Activated CD4-positive, alpha-beta T cell treated with anti-CD3 and anti-CD28 coated beads for 48 hours (primary cell): ENCODE results near the gene CHERP.
"Not testable (repeated sequence)": the region's sequence is repeated elsewhere in the genome, so short reads cannot be mapped to it uniquely, and the experiment has no call there.

Experiments
- DNase-seq: peaks from one replicate; pipeline ENCODE4 v3.0.0-alpha.2; 2020

CHERP gene

DNA sequence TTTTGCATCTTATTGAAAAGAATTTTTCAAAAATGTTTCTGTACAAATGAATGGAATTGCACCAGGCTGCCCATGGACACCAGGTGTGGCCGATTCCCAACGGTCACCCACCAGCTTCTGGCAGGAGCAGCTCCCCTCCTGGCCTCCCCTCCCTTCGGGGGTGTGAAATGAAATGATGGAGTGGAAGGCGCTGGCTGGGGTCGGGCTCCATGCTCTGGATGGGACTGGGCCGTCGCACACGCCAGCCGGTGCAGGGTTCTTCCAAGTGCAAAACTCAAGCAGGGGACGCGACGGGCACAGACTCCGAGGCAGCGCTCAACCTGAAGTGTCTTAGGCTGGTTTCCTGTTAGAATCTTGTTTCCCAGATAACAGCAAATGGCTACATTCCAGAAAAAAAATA lies 24.2 kb downstream of the CHERP start:
- DNase-seq: no peak

DNA sequence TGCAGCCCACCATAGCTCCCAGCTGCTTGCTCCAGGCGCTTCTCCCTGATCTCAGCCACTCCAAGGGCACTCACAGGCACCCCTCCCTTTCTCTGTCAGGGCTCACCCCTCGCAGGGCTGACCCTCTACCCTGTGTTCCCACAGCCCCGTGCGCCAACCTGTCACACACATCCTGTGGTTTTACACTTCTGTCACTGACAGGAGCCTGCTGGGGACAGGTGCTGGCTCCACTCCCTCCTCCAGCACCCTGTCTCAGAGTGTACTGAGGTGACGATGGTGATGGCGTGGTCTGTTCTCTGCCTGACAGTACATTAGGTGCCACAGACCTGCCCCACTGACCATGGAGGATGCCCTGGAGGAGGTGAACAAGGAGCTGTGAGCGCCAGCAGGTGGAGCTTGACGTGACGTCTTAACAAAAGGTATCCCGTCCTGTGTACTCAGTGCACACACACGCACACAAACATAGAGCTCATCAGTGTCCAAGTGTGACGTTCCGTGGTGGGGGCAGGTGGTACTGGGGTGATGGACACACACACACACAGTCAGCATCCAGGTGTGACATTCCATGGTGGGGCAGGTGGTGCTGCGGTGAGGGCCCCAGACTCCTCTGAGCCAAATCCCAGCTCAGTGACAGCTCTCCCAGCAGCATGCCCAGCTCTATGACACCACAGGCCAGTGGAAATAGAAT lies 25.2 kb downstream of the CHERP start:
- DNase-seq: no peak

DNA sequence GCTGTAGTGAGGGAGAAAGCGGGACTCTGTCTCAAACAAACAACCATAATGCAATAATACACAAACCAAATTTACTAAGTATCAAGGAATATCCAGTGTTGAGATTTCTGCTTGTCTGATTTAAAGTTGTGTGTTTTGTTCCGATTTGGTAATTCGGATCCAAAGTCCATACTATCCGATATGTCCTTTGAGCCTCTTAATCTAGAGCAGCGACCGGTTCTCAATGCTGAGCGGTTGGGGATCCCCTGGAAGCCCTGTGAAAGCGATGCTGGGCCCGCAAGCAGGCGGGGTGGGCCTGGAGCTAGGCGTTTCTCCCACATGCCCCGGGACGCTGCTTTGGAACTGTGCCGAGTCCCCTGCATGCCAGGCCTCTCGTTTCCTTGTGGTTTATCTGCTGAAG lies 25.9 kb downstream of the CHERP start:
- no peak for DNase-seq

DNA sequence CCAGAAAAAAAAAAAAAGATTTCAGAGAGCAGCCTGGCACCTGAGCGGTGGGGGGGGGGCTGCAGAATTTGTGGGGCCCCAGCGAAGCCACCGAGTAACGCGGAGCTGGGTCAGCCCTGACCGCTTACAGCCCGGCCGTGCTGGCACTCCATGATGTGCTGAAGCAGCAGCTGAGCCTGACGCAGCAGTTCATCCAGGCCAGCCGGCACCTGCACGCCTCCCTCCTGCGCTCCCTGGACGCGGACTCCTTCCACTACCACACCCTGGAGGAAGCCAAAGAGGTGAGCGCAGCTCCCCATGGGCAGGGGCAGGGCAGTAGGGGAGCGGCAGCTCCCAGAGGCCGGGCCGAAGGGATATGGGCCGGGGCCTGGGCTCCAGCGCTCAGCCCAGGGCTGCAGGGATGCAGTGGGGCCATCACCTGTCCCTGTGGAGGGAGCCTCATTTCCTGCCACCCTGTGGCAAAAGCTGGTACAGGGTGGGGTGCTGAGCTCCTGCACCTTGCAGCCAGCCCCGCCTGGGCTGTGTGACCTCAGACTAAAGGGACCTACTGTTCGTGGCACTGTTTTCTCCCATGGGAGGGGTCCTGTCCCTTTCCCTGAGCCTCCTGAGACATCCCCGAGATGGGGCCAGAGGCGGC lies 27.7 kb downstream of the CHERP start:
- DNase-seq: no peak

DNA sequence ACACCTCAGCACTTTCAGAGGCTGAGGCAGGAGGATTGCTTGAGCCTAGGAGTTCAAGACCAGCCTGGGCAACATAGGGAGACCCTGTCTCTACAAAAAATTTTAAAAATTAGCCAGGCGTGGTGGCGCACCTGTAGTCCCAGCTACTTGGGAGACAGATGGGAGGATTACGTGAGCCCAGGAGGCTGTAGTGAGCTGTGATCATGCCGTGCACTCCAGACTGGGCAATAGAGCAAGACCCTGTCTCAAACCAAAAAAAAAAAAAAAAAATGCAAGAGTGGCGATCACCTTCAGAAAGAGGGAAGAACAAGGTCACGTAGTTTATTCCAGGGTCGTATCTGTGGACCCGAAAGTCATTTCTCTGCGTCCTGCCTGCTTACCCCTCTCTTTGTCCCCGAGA lies 29.6 kb downstream of the CHERP start:
- not testable (repeated sequence) for DNase-seq

DNA sequence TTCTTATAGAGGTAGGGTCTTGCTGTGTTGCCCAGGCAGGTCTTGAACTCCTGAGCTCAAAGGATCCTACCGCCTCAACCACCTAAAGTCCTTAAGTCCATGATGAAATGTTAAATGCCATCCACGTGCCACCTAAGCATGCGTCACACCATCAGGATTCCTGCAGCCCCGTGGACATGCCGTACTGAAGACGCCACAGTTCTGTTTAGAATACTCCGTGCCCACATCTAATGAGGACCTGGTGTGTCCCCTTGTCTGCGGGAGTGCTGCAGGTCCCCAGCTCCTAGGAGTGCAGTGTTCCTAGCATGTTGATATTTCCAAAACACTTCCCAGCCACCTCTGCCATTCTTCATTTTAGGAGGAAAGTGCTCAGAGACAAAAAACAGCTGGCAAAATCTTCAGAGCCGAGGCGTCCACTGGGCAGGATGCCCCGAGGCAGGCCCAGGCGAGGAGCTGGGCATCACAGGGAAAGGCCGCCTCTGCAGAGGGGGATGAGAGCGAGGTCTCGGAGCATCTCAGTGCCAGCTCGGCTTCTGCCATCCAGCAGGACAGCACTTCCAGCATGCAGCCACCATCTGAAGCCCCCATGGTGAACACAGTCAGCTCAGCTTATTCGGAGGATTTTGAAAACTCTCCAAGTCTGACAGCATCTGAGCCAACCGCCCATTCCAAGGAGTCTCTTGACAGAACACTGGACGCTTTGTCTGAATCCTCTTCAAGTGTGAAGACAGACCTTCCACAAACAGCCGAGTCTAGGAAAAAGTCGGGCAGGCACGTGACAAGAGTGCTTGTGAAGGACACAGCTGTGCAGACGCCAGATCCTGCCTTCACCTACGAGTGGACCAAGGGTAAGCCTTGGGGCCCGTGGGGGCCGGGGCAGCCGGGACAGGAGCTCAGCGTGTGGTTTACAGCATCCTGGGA lies 32.8 kb downstream of the CHERP start:
- no peak for DNase-seq

DNA sequence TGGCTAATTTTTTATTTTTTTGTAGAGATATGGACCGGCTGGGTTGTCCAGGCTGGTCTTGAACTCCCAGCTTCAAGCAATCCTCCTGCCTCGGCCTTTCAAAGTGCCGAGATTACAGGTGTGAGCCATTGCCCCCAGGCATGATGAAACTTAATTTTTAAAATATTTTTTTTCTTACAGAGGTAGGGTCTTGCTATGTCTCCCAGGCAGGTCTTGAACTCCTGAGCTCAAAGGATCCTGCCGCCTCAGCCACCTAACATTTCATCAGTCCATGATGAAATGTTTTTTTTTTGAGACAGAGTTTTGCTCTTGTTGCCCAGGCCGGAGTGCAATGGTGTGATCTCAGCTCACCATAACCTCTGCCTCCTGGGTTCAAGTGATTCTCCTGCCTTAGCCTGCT lies 33.7 kb downstream of the CHERP start:
- DNase-seq: no peak

DNA sequence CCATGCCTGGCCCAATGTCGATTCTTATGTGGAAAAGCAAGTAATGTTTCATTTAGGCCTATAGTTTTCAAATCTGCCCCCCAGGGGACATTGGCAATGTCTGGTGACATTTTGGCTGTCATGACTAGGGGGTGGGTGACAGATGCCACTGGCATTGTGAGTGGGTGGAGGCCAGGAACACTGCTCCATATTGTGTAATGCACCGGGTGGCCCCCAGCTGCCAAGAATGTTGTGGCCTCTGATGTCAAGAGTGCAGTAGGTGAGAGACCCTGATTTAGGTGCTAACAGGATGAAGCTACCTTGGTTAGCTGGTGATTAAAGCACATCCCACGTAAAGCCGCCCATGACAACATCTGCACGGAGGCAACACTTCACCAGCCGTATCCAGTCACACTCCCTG lies 35.3 kb downstream of the CHERP start:
- no peak for DNase-seq

DNA sequence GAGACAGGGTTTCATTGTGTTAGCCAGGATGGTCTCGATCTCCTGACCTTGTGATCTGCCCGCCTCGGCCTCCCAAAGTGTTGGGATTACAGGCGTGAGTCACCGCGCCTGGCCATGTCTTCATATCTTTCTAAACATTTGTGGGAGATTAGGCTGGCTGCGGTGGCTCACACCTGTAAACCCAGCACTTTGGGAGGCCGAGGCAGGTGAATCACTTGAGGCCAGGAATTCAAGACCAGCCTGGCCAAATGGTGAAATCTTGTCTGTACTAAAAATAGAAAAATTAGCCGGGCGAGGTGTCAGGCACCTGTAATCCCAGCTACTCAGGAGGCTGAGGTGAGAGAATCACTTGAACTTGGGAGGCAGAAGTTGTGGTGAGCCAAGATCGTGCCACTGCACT lies 36.1 kb downstream of the CHERP start:
- not testable (repeated sequence) for DNase-seq

DNA sequence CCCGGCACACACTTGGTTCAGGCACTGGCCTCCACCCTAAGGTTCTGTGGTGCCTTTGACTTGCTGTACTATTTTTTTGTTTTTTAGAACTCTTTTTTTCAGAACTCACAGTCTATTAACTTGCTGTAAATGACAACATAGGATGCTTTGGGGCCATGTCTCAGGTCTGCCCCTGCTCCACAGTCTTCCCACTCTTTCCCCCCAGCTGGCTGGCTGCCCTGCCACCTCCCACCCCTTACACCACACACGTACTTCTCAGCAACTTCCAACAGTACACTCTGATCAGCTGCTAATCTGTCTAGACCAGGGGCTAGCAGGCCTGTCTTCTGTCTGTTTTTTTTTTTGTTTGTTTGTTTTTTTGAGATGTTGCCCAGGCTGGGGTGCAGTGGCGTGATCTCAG lies 38.0 kb downstream of the CHERP start:
- no peak for DNase-seq

DNA sequence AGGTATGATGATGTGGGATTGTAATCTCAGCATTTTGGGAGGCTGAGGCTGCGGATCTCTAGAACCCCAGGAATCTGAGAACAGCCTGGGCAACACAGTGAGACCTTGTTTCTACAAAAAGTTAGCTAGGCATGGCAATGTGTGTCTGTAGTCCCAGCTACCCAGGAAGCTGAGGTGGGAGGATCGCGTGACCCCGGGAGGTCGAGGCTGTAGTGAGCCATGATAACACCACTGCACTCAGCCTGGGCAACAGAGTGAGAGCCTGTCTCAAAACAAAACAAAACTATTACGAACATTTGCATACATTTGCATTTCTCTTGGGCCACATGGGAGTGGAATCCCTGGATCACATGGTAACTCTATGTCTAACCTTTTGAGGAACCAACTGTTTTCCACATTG lies 44.4 kb downstream of the CHERP start:
- no peak for DNase-seq

DNA sequence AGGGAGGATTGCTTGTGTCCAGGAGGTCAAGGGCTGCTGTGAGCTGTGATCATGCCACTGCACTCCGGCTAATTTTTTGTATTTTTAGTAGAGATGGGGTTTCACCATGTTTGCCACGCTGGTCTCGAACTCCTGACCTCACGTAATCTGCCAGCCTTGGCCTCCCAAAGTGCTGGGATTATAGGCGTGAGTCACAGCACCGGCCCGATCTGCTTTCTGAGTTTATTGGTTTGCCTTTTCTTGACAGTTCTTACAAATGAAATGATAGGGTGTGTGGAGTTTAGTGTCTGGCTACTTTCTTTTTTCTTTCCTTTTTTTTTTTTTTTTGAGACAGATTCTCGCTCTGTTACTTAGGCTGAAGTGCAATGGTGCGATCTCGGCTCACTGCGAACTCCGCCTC lies 45.2 kb downstream of the CHERP start:
- DNase-seq: no peak

DNA sequence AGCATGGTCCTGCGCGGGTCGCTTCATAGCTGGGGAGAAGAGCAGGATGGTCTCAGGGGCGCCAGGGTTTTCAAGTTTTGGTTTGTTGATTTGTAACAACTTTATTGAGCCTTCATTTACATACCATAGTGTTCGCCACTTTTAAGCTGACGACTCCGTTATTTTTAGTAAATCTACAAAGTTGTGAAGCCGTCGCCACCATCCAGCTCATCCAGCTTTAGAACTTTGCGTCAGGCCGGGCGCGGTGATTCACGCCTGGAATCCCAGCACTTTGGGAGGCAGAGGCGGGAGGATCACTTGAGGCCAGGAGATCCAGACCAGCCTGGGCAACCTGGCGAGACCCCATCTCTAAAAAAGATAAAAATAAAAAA lies 45.6 kb downstream of the CHERP start:
- DNase-seq: no peak

DNA sequence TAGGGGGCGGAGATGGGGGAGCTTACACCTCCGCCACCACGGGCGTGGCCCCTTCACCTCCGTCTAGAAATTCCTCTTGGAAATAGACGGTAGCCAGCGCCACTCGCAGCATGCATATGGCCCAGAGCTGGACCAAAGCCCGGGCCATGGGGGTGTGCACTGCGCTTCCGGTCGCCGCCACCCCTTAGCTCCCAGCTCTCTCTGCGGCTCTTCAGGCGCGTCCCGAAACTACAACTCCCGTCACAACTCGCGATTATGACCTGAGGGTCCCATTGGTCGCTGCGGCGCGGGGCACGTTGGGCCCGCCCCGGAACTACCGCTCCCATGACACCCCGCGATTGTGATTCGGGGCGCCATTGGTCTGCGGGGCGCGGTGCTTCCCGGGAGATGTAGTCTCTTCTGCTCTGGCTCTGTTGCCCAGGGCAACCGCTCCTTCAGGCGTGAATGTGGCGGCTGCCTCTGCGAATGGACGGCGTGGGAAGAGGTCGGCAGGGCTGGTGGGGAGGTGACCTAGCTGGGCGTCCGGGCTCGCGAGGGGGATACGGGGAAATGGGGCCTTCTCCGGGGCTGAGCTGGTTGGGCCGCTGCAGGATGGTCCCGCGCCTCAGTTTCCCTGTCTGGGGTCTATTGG lies 46.1 kb downstream of the CHERP start, which contains the start of the genes C19orf44 and CALR3:
Gene C19orf44, plus strand, starts transcription at position 413 of the 631 bp plus-strand sequence. CDS start 4,399 bp downstream, outside the sequence.
Gene CALR3, minus strand, starts transcription at position 186 of the 631 bp plus-strand sequence. Its CDS starts 38 bp downstream, at position 148.
- DNase-seq: peak; percentile 98

DNA sequence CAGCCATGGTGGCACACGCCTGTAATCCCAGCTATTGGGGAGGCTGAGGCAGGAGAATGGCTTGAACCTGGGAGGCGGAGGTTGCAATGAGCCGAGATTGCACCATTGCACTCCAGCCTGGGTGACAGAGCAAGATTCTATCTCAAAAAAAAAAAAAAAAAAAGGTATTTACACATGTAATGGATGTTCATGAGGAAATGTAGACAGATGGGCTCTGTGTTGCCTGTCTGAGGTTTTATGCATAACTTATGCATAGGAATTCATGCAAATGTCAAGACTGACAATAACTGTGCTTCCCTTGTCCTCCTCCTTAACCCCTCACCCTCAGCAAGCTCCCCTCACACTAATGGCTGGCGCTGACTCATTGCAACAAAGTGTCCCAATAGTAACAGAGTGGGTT lies 55.8 kb downstream of the CHERP start:
- not testable (repeated sequence) for DNase-seq

DNA sequence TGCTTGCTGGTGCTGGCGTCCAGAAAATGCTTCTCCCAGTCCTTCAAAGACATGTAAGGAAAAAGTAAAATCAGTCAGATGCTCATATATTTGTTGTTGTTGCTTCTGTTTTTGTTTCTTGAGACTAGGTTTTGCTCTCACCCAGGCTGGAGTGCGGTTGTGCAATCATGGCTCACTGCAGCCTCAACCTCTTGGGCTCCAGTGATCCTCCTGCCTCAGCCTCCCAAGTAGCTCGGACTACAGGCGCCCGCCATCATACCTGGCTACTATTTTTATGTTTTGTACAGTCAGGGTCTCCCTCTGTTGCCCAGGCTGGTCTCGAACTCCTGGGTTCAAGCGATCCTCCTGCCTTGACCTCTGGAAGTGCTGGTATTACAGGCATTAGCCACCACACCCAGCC lies 59.5 kb downstream of the CHERP start:
- no peak for DNase-seq

DNA sequence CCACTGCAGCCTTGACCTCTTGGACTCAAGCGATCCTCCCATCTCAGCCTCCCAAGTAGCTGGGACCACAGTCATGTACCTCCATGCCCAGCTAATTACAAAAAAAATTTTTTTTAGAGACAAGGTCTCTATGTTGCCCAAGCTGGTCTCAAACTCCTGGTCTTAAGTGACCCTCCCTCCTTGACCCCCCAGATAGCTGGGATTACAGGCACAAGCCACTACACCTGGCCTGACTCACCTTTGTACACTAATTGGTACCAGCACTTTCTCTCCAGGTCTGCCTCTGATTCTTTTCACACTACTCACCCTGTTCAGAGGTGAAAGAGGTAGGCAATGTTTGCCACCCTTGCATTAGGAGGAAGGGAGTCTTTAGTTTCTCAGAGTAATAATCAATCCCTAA lies 64.9 kb downstream of the CHERP start:
- DNase-seq: no peak

DNA sequence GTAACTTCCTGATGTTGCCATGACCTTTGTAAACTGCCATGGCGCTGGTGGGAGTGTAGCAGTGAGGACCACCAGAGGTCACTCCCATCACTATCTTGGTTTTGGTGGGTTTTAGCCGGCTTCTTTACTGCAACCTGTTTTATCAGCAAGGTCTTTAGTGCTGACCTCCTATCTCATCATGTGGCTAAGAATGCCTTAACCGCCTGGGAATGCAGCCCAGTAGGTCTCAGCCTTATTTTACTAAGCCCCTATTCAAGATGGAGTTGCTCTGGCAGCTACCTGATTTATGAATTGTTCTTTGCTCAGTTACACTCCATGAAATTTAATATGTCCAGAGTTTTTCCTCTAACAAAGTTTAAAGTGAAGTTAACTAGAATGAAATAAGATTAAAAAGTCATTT lies 65.8 kb downstream of the CHERP start:
- no peak for DNase-seq

DNA sequence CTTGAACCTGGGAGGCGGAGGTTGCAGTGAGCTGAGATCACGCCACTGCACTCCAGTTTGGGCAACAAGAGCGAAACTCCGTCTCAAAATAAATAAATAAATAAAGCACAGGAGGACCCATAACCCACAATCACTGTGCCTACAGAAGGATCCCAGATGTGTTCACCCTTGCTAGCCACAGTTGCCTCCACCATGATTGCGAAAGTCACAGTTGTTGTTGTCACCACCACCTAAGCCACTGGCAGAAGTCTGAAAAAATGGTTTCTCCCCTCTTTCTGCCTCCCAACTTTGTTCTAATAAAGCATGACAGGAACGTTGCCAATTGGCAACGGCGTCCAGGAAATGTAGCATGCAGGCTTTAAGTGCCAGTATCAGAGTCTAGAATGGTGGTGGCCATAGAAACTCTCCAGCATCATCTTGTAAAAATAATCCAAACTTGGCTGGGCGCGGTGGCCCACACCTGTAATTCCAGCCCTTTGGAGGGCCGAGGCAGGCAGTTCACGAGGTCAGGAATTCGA lies 68.3 kb downstream of the CHERP start:
- DNase-seq: no peak

DNA sequence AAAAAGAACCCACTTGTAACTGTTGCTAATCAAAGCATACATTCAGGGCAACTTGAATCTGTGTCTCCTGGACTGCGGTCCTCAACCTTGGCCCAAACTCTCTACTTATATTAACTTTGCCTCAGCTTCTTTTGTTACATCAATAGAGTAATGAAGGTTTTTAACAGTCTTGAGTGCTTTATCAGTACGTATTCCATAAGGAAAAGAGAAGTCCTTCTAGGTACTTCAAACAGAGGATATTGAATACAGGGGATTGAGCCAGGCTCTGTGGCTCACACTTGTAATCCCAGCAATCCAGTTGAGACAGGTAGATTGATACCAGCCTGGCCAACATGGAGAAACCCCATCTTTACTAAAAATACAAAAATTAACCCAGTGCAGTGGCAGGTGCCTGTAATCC lies 69.2 kb downstream of the CHERP start:
- no peak for DNase-seq

DNA sequence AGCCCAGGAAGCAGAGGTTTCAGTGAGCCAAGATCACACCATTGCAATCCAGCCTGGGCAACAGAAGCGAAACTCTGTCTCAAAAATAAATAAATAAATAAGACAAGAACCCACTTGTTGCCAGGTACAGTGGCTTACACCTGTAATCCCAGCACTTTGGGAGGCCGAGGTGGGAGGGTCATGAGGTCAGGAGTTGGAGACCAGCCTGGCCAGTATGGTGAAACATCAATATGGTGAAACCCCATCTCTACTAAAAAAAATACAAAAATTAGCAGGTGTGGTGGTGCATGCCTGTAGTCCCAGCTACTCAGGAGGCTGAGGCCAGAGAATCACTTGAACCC lies 69.7 kb downstream of the CHERP start:
- not testable (repeated sequence) for DNase-seq

DNA sequence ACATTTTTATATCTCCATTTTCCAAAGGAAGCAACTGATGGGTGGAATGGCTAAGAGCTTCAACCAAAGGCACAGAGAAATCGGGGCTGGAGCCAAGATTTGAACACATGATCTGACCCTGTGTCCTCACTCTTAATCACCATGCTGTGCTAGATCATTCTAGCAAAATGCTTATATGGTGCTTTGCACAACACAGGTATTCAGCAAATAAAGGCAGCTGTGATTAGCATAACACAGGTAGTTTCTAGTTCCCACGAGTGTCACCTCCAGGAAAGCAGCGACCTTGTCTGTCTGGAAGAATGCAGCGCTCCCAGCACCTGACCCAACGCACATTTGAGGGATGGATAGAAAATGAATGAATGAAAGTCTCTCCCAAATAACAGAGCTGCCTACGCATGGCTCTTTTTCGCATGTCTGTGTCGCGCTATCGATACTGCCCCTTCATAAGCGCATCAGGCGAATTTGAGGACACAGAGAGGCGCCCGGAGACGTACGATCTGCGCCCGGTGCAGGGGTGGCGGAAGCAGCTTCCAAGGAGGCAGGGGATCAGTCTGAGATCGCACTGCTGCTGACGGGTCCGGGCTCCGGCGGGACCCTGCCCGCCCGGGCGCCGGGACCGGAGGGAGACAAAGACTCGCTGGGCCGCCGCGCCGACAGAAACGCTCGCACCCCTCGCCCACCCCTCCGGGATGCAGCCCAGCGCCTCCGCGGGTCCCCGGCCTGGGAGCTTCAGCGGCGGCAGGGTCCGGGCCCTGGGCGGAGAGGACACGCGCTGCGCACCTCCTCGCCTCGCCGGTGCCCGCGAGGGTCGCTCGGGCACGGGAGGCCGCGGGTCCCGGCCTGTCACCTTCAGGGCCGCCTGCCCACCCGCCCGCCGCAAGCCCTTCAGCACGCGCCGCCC lies 71.1 kb downstream of the CHERP start:
- peak; percentile 46 for DNase-seq
